Stimulated activated naive B cell treated with anti-CD40 and anti-IgM and Interleukin-4, amounts not matched to agents 10 μg/mL and 1 μg/mL and 100 μg/mL, for 72 hours (primary cell): ENCODE measurements around the gene MC2R.
A peak's percentile ranks its signal among the peaks of the same experiment; 100 is the strongest.

Experiments
- ATAC-seq, 2 donors: fragments of 150-1000 bp; cut with Tn5 transposase; replicated peaks; 2 replicates each; pipeline ENCODE4 v1.10.0; 2021; ENCODE audit warnings: moderate library complexity in 1 of 2
- DNase-seq: peaks from one replicate; pipeline ENCODE4 v3.0.0; 2021
- H3K27ac Mint-ChIP-seq: one replicate; pipeline ENCODE4 v1.8.0; 2022; ENCODE audit warnings: mild to moderate bottlenecking, mixed read lengths
- H3K27me3 Mint-ChIP-seq, 2 donors: one replicate each; pipeline ENCODE4 v1.8.0; 2022; ENCODE audit warnings: mixed read lengths in 2 of 2
- H3K36me3 Mint-ChIP-seq, 2 donors: one replicate each; pipeline ENCODE4 v1.8.0; 2022; ENCODE audit warnings: mixed read lengths in 2 of 2, mild to moderate bottlenecking in 1 of 2
- H3K4me1 Mint-ChIP-seq, 2 donors: one replicate each; pipeline ENCODE4 v1.8.0; 2022; ENCODE audit warnings: mixed read lengths in 2 of 2, mild to moderate bottlenecking in 1 of 2
- H3K4me3 Mint-ChIP-seq, 2 donors: one replicate each; pipeline ENCODE4 v1.8.0; 2022; ENCODE audit warnings: mild to moderate bottlenecking in 2 of 2, mixed read lengths in 2 of 2, moderate library complexity in 1 of 2
- H3K9me3 Mint-ChIP-seq, 2 donors: one replicate each; pipeline ENCODE4 v1.8.0; 2022; ENCODE audit warnings: mixed read lengths in 2 of 2, mild to moderate bottlenecking in 1 of 2

MC2R gene

GRCh38 chr18:13915391-13915790 is at the start of gene MC2R:
TSS of gene MC2R (minus strand) at chr18:13915536. CDS start at chr18:13885518, 30,018 bp downstream.
- DNase-seq (no peak), ATAC-seq (no peak)
- H3K27ac Mint-ChIP-seq: no peak within 1 kb of the TSS
- H3K36me3 Mint-ChIP-seq: no peaks in the 10 kb centered on the region
- no peaks in the 10 kb centered on the region for H3K9me3 Mint-ChIP-seq
- peaks cover 0 to 4% of the 10 kb centered on the region in 2 donors for H3K27me3 Mint-ChIP-seq
- H3K4me3 Mint-ChIP-seq: no peak within 1 kb of the TSS
- no peaks in the 10 kb centered on the region for H3K4me1 Mint-ChIP-seq

- H3K4me3 Mint-ChIP-seq: no peak overlapping the region
- no peak for ATAC-seq
- H3K4me1 Mint-ChIP-seq: no peaks in the 10 kb centered on the region
- H3K27ac Mint-ChIP-seq: no peak overlapping the region
- no peak for DNase-seq
- H3K36me3 Mint-ChIP-seq: no peaks in the 10 kb centered on the region
- H3K9me3 Mint-ChIP-seq: peaks cover 6 to 15% of the 10 kb centered on the region in 2 donors
- no peaks in the 10 kb centered on the region for H3K27me3 Mint-ChIP-seq
These were observed 30.5 kb upstream of the MC2R start for GRCh38 chr18:13945811-13946210.

GRCh38 chr18:13943338-13943737 is 28.0 kb upstream of the MC2R start:
- no peak for ATAC-seq
- Mint-ChIP-seq H3K36me3 (no peaks in the 10 kb centered on the region), H3K4me1 (peaks cover 4 to 6% of the 10 kb centered on the region in 2 donors)

GRCh38 chr18:13940326-13940725 is 25.0 kb upstream of the MC2R start:
- ATAC-seq: no peak
- Mint-ChIP-seq H3K27me3 (no peaks in the 10 kb centered on the region), H3K4me3 (no peak overlapping the region), H3K9me3 (peaks cover 2 to 4% of the 10 kb centered on the region in 2 donors), H3K4me1 (peaks cover 4 to 6% of the 10 kb centered on the region in 2 donors), H3K27ac (no peak overlapping the region), H3K36me3 (no peaks in the 10 kb centered on the region)
- no peak for DNase-seq

More at GRCh38 chr18:13943338-13943737, 28.0 kb upstream of the MC2R start:
- Mint-ChIP-seq H3K27me3 (no peaks in the 10 kb centered on the region), H3K9me3 (peaks cover 6 to 15% of the 10 kb centered on the region in 2 donors), H3K27ac (no peak overlapping the region), H3K4me3 (no peak overlapping the region)
- DNase-seq: no peak

GRCh38 chr18:13934676-13935075 is 19.3 kb upstream of the MC2R start:
- ATAC-seq (peak; percentile 52 to 68), DNase-seq (no peak)
- Mint-ChIP-seq H3K36me3 (no peaks in the 10 kb centered on the region), H3K27ac (no peak overlapping the region), H3K4me3 (no peak overlapping the region), H3K9me3 (peaks cover under 1 to 3% of the 10 kb centered on the region in 2 donors), H3K27me3 (no peaks in the 10 kb centered on the region), H3K4me1 (peaks cover 4 to 6% of the 10 kb centered on the region in 2 donors)

GRCh38 chr18:13934058-13934457 is 18.7 kb upstream of the MC2R start:
- ATAC-seq: no peak

GRCh38 chr18:13932285-13933025 is 17.1 kb upstream of the MC2R start:
- Mint-ChIP-seq H3K36me3 (no peaks in the 10 kb centered on the region), H3K4me3 (no peak overlapping the region), H3K4me1 (no peaks in the 10 kb centered on the region), H3K27me3 (no peaks in the 10 kb centered on the region), H3K9me3 (peaks cover 7 to 9% of the 10 kb centered on the region in 2 donors), H3K27ac (no peak overlapping the region)
- no peak for DNase-seq
- ATAC-seq: no peak

More at GRCh38 chr18:13934058-13934457, 18.7 kb upstream of the MC2R start:
- no peak overlapping the region for H3K27ac Mint-ChIP-seq
- no peak overlapping the region for H3K4me3 Mint-ChIP-seq
- no peaks in the 10 kb centered on the region for H3K27me3 Mint-ChIP-seq
- DNase-seq: no peak
- peaks cover 6 to 7% of the 10 kb centered on the region in 2 donors for H3K9me3 Mint-ChIP-seq
- H3K36me3 Mint-ChIP-seq: no peaks in the 10 kb centered on the region
- peaks cover 4 to 6% of the 10 kb centered on the region in 2 donors for H3K4me1 Mint-ChIP-seq

GRCh38 chr18:13930964-13931363 is 15.6 kb upstream of the MC2R start:
- DNase-seq (no peak), ATAC-seq (no peak)
- H3K36me3 Mint-ChIP-seq: no peaks in the 10 kb centered on the region
- peaks cover 9% of the 10 kb centered on the region in 2 donors for H3K9me3 Mint-ChIP-seq
- H3K4me3 Mint-ChIP-seq: no peak overlapping the region
- H3K27ac Mint-ChIP-seq: no peak overlapping the region
- no peaks in the 10 kb centered on the region for H3K4me1 Mint-ChIP-seq
- H3K27me3 Mint-ChIP-seq: no peaks in the 10 kb centered on the region

GRCh38 chr18:13923221-13923620 is 7.9 kb upstream of the MC2R start:
- Mint-ChIP-seq H3K4me3 (no peak overlapping the region), H3K9me3 (peaks cover 1 to 3% of the 10 kb centered on the region in 2 donors), H3K36me3 (no peaks in the 10 kb centered on the region), H3K4me1 (no peaks in the 10 kb centered on the region), H3K27me3 (peaks cover 0 to 3% of the 10 kb centered on the region in 2 donors), H3K27ac (no peak overlapping the region)
- DNase-seq: no peak
- ATAC-seq: peak in 1 of 2 donors; percentile 33

GRCh38 chr18:13918898-13919297 is 3.6 kb upstream of the MC2R start:
- Mint-ChIP-seq H3K4me1 (no peaks in the 10 kb centered on the region), H3K27me3 (peaks cover 0 to 7% of the 10 kb centered on the region in 2 donors), H3K27ac (no peak overlapping the region), H3K36me3 (no peaks in the 10 kb centered on the region), H3K9me3 (no peaks in the 10 kb centered on the region), H3K4me3 (no peak overlapping the region)
- ATAC-seq: no peak
- DNase-seq: no peak

GRCh38 chr18:13917401-13917800 is 2.1 kb upstream of the MC2R start:
- no peak overlapping the region for H3K27ac Mint-ChIP-seq
- no peaks in the 10 kb centered on the region for H3K36me3 Mint-ChIP-seq
- no peaks in the 10 kb centered on the region for H3K9me3 Mint-ChIP-seq
- peaks cover 0 to 5% of the 10 kb centered on the region in 2 donors for H3K27me3 Mint-ChIP-seq
- no peak overlapping the region for H3K4me3 Mint-ChIP-seq
- DNase-seq: no peak
- no peaks in the 10 kb centered on the region for H3K4me1 Mint-ChIP-seq
- ATAC-seq: no peak

- H3K36me3 Mint-ChIP-seq: no peaks in the 10 kb centered on the region
- no peaks in the 10 kb centered on the region for H3K9me3 Mint-ChIP-seq
- ATAC-seq (no peak), DNase-seq (no peak)
- no peak overlapping the region for H3K4me3 Mint-ChIP-seq
- H3K27ac Mint-ChIP-seq: no peak overlapping the region
- peaks cover 0 to 4% of the 10 kb centered on the region in 2 donors for H3K27me3 Mint-ChIP-seq
- H3K4me1 Mint-ChIP-seq: no peaks in the 10 kb centered on the region
These were observed 1.2 kb upstream of the MC2R start for GRCh38 chr18:13916559-13916958.

GRCh38 chr18:13915995-13916431 is 677 bp upstream of the MC2R start:
- no peak for ATAC-seq
- Mint-ChIP-seq H3K9me3 (no peaks in the 10 kb centered on the region), H3K4me3 (no peak overlapping the region), H3K4me1 (no peaks in the 10 kb centered on the region), H3K27ac (no peak overlapping the region), H3K36me3 (no peaks in the 10 kb centered on the region), H3K27me3 (peaks cover 0 to 4% of the 10 kb centered on the region in 2 donors)
- DNase-seq: no peak

- Mint-ChIP-seq H3K27ac (no peak overlapping the region), H3K4me3 (no peak overlapping the region), H3K27me3 (peaks cover 0 to 4% of the 10 kb centered on the region in 2 donors), H3K4me1 (no peaks in the 10 kb centered on the region), H3K36me3 (no peaks in the 10 kb centered on the region), H3K9me3 (no peaks in the 10 kb centered on the region)
- DNase-seq: no peak
- ATAC-seq: no peak
These were observed 580 bp downstream of the MC2R start for GRCh38 chr18:13914756-13915155.

GRCh38 chr18:13914170-13914569 is 1.2 kb downstream of the MC2R start:
- Mint-ChIP-seq H3K27ac (no peak overlapping the region), H3K9me3 (no peaks in the 10 kb centered on the region)

More at GRCh38 chr18:13914170-13914569, 1.2 kb downstream of the MC2R start:
- DNase-seq (no peak), ATAC-seq (no peak)
- peaks cover 0 to 4% of the 10 kb centered on the region in 2 donors for H3K27me3 Mint-ChIP-seq
- no peak overlapping the region for H3K4me3 Mint-ChIP-seq
- no peaks in the 10 kb centered on the region for H3K4me1 Mint-ChIP-seq
- no peaks in the 10 kb centered on the region for H3K36me3 Mint-ChIP-seq
